SK-N-SH (cell line): ENCODE data around the gene SLC26A1. TPM values are rescaled to one million over a fixed set of nuclear protein-coding genes. Genes with fewer than 3 reads are reported as not detected.

Experiments
- CTCF ChIA-PET: fragments of 300-600, 350-600 bp; formaldehyde crosslinking; extraction: SDS; loops from one replicate; lab custom pipeline; 2021; lab: Yijun Ruan, JAX
- POLR2A ChIA-PET: fragments of 350-600 bp; sonication (Branson Sonifier 250); formaldehyde crosslinking; extraction: SDS; loops from one replicate; lab custom pipeline; 2020; ENCODE audit warnings: antibody characterized with exemption, inconsistent platforms; lab: Yijun Ruan, JAX
- DNase-seq: peaks from one replicate; pipeline ENCODE4 v3.0.0; 2012
- H2AFZ ChIP-seq: fragments of 200-600 bp; sonication (generic); 2 replicates; pipeline ENCODE4 v1.8.1; 2016; ENCODE audit warnings: antibody characterized with exemption, mild to moderate bottlenecking, low read depth
- H3F3A ChIP-seq: fragments of 200-600 bp; sonication (generic); replicated peaks from 2 replicates; pipeline ENCODE3; 2016; ENCODE audit warnings: antibody characterized with exemption, mild to moderate bottlenecking; ENCODE audit not compliant: insufficient read depth
- H3K27ac ChIP-seq, 2 experiments: fragments of 200-500 bp in 1 of 2; fragments of 200-600 bp in 1 of 2; sonication (Bioruptor generic) in 1 of 2; sonication (generic), shearing (Covaris generic) in 1 of 2; 2 replicates each; pipeline versions ENCODE4 v1.5.1 to v1.6.1; 2014 to 2016; ENCODE audit warnings: low read depth in 2 of 2, inconsistent platforms in 1 of 2, low read length in 1 of 2, mild to moderate bottlenecking in 1 of 2, mixed read lengths in 1 of 2
- H3K27me3 ChIP-seq: fragments of 200-600 bp; sonication (generic), shearing (Covaris generic); 2 replicates; pipeline ENCODE4 v1.6.1; 2016; ENCODE audit warnings: mixed run types; ENCODE audit not compliant: insufficient read depth
- H3K36me3 ChIP-seq, 2 experiments: fragments of 200-500 bp in 1 of 2; fragments of 200-600 bp in 1 of 2; sonication (Bioruptor generic) in 1 of 2; sonication (generic) in 1 of 2; replicated peaks in 1 of 2; 2 replicates each; pipeline versions ENCODE3 to v1.5.1; 2014 to 2016; ENCODE audit warnings: low read length in 1 of 2, mild to moderate bottlenecking in 1 of 2; ENCODE audit not compliant: insufficient read depth in 2 of 2, control insufficient read depth in 1 of 2
- H3K4me1 ChIP-seq, 2 experiments: fragments of 200-500 bp in 1 of 2; fragments of 200-600 bp in 1 of 2; sonication (Bioruptor generic) in 1 of 2; sonication (generic), shearing (Covaris generic) in 1 of 2; 2 replicates each; pipeline versions ENCODE4 v1.5.1 to v1.6.1; 2014 to 2016; ENCODE audit warnings: low read depth in 1 of 2, low read length in 1 of 2, mixed run types in 1 of 2; ENCODE audit not compliant: insufficient read depth in 2 of 2, control insufficient read depth in 1 of 2
- H3K4me2 ChIP-seq: fragments of 200-600 bp; sonication (generic), shearing (Covaris generic); 2 replicates; pipeline ENCODE4 v1.6.1; 2017; ENCODE audit warnings: mixed run types
- H3K4me3 ChIP-seq, 2 experiments: fragments of 200-500 bp in 1 of 2; fragments of 200-600 bp in 1 of 2; sonication (Bioruptor generic) in 1 of 2; sonication (generic), shearing (Covaris generic) in 1 of 2; 2 replicates each; pipeline versions ENCODE4 v1.5.1 to v1.8.1; 2014 to 2016; ENCODE audit warnings: low read depth in 2 of 2, inconsistent platforms in 1 of 2, low read length in 1 of 2, mild to moderate bottlenecking in 1 of 2, mixed read lengths in 1 of 2, moderate library complexity in 1 of 2
- H3K79me2 ChIP-seq: fragments of 200-600 bp; sonication (generic); 2 replicates; pipeline ENCODE4 v1.8.1; 2017; ENCODE audit warnings: mild to moderate bottlenecking; ENCODE audit not compliant: insufficient read depth
- H3K9ac ChIP-seq: fragments of 200-600 bp; sonication (generic); 2 replicates; pipeline ENCODE4 v1.6.1; 2017; ENCODE audit warnings: mixed run types
- H3K9me2 ChIP-seq: fragments of 200-600 bp; sonication (generic); 2 replicates; pipeline ENCODE4 v1.6.1; 2017; ENCODE audit warnings: mixed run types
- H3K9me3 ChIP-seq: fragments of 200-600 bp; sonication (generic); 2 replicates; pipeline ENCODE4 v1.6.1; 2017; ENCODE audit warnings: mixed run types, mild to moderate bottlenecking, moderate library complexity
- H4K20me1 ChIP-seq: fragments of 200-600 bp; sonication (generic); 2 replicates; pipeline ENCODE4 v1.6.1; 2017; ENCODE audit warnings: mild to moderate bottlenecking, mixed run types; ENCODE audit not compliant: insufficient read depth
- CHD2 ChIP-seq: fragments of 150-350 bp; IDR thresholded peaks from 2 replicates; pipeline ENCODE4 v1.6.1; 2018; ENCODE audit warnings: low read length; ENCODE audit not compliant: partially characterized antibody
- CTCF ChIP-seq: fragments of 200-600 bp; sonication (generic); IDR thresholded peaks from 2 replicates; pipeline ENCODE4 v1.6.1; 2017; ENCODE audit warnings: antibody characterized with exemption, mild to moderate bottlenecking, moderate library complexity
- ELF1 ChIP-seq: IDR thresholded peaks from 2 replicates; pipeline ENCODE4 v1.4.0; 2012
- EP300 ChIP-seq, 2 experiments: IDR thresholded peaks; 2 replicates each; pipeline versions ENCODE4 v1.4.0 to v1.6.1; 2012; ENCODE audit warnings: borderline replicate concordance in 1 of 2, low read depth in 1 of 2, low read length in 1 of 2
- FOSL2 ChIP-seq: IDR thresholded peaks from 2 replicates; pipeline ENCODE4 v1.4.0; 2012; ENCODE audit warnings: low read depth, mild to moderate bottlenecking, moderate library complexity, borderline replicate concordance
- FOXJ3 ChIP-seq: sonication (generic); formaldehyde crosslinking; IDR thresholded peaks from 2 replicates; pipeline ENCODE4 v1.5.1; 2020; ENCODE audit warnings: mild to moderate bottlenecking, missing genetic modification reagents
- FOXM1 ChIP-seq: IDR thresholded peaks from 2 replicates; pipeline ENCODE4 v1.4.0; 2012; ENCODE audit warnings: low read depth, mild to moderate bottlenecking
- GATA2 ChIP-seq: sonication (generic); formaldehyde crosslinking; IDR thresholded peaks from 2 replicates; pipeline ENCODE4 v1.5.0; 2020; ENCODE audit warnings: mild to moderate bottlenecking, missing genetic modification reagents
- MEF2A ChIP-seq: IDR thresholded peaks from 2 replicates; pipeline ENCODE4 v1.4.0; 2012; ENCODE audit warnings: low read depth, borderline replicate concordance
- POLR2AphosphoS5 ChIP-seq: IDR thresholded peaks from 2 replicates; pipeline ENCODE4 v1.6.1; 2012; ENCODE audit warnings: low read depth, low read length
- RCOR1 ChIP-seq: fragments of 150-350 bp; IDR thresholded peaks from 2 replicates; pipeline ENCODE4 v1.6.1; 2017; ENCODE audit warnings: antibody characterized with exemption, low read length
- RFX5 ChIP-seq: IDR thresholded peaks from 2 replicates; pipeline ENCODE4 v1.6.1; 2012; ENCODE audit warnings: mild to moderate bottlenecking, improper control_type of control experiment, low read length
- RXRA ChIP-seq: IDR thresholded peaks from 2 replicates; pipeline ENCODE4 v1.4.0; 2012; ENCODE audit warnings: low read depth, mild to moderate bottlenecking, borderline replicate concordance
- SIN3A ChIP-seq: IDR thresholded peaks from 2 replicates; pipeline ENCODE4 v1.6.1; 2012; ENCODE audit warnings: low read depth, mild to moderate bottlenecking, low read length, moderate library complexity, borderline replicate concordance
- TCF12 ChIP-seq: IDR thresholded peaks from 2 replicates; pipeline ENCODE4 v1.4.0; 2012
- TEAD4 ChIP-seq: IDR thresholded peaks from 2 replicates; pipeline ENCODE4 v1.4.0; 2012; ENCODE audit warnings: mild to moderate bottlenecking, borderline replicate concordance; ENCODE audit not compliant: insufficient read depth
- YY1 ChIP-seq: IDR thresholded peaks from 2 replicates; pipeline ENCODE4 v1.4.0; 2012; ENCODE audit warnings: low read depth, mild to moderate bottlenecking
- WGBS: methylation state at CpG from one replicate; pipeline ENCODE4 v1.1.6; 2017; ENCODE audit warnings: low lambda C conversion rate; 5-methylcytosine and 5-hydroxymethylcytosine counted together
- polyA plus RNA-seq, 3 experiments: library from polyadenylated mRNA; depleted of rRNA; stranded (reverse); fragments of >200 nt; gene quantifications; 2 replicates each; pipeline ENCODE4 v1.2.3, GENCODE V29; 2012
- TF ChIP-seq, protein P1 (sequence below): IDR thresholded peaks from 2 replicates; pipeline ENCODE4 v1.4.0; 2012; ENCODE audit warnings: low read depth
- TF ChIP-seq, protein P2 (sequence below): IDR thresholded peaks from 2 replicates; pipeline ENCODE4 v1.6.1; 2012; ENCODE audit warnings: mild to moderate bottlenecking, low read depth, low read length, moderate library complexity

Gene SLC26A1
- polyA plus RNA-seq, 1 of the 3 experiments (the other 2 are of a cell fraction), result 0.05 TPM

DNA sequence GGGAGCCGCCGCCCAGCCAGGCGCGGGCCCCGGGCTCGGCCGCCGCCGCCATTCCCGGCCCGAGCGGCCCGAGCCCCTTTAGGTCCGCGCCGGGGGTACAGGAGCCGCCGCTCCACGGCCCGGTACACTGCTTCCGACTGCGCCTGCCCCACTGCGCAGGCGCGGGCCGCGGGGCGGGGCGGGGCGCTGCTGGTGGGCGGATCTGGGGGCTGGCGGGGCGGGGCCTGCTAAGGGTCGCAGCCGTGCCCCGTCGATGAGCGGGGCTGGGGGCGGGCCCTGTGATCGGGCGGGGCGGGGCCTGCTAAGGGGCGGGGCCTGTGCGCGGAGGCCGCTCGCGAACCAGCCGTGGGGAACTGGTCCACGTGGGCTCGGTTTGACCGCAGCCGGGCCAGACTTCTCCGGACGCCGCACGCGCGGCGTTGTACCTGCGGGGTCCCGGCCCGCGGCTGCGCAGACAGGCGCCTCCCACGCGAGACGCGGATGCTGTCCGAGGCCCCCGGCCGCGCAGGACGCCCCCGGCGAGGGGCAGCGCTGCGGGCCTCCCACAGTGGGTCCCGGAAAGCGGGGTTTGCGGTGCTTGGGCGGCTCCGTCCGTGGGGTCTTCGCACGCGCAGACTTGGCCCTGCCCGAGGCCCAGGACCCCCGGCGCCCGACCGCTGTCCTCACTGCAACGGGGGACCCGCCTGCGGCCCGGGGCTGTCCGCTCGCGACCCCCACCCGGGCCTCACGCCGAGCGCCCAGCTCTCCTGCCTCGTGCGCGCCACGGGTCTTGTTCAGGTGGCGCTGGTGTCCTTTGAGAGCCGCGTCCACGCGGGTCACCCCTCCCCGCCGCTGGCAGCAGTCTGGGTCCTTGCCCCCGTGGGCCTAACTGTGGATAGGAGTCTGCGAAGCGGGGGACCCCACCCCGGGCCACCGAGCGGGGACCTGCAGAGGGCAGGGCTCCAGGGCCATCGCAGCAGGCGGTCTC is 19.5 kb downstream of the SLC26A1 start, which contains the start of gene DGKQ (continued):
- no peak for TF ChIP-seq CTCF
- TF ChIP-seq, protein P1, sequence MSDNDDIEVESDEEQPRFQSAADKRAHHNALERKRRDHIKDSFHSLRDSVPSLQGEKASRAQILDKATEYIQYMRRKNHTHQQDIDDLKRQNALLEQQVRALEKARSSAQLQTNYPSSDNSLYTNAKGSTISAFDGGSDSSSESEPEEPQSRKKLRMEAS, result peak; percentile 49; the same call in 1 of the 2 replicates
- TF ChIP-seq, all 33 proteins: peak for 4

DNA sequence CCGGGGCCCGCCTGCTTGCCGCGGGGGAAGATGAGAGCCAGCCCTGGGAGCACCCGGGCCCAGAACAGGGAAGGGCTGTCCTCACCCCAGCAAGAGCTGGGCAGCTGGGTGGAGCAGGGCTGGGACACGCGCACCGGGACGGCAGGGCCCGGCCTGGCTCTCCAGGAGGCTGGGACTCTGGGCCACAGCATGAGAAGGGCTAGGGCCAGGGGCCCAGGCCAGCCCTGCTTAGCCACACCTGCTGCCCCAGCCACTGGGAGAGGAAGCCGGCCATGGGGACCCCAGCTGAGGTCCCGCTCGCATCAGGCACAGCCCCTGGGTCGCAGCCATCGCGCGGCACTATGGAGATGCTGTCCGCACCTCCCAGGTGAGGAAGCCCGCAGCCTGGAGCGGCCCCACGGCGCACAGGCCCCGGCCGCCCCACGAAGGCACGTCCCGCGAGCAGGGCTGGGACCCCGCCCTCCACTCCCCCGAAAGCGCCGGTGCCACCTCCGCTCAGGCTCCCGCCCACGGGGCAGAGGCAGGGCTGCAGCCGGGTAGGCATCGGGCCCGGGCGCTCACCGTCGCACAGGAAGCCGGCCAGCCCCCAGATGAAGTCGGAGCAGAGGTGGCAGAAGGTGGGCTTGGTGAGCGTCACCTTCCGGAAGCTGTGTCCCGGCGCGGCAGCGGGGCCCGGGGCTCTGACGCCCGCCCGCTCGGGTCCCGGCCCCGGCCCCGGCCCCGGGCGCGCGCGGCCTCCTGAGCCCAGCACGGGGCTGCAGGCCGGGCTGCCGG is 20.4 kb downstream of the SLC26A1 start:
- Histone ChIP-seq H2AFZ (no peak overlapping the region), H3K27ac (no peak overlapping the region; a peak in 1 of 4 replicates), H3K4me3 (peak overlapping the region; percentile 80 to 85), H3K9me3 (no peaks in the 10 kb centered on the region), H3K79me2 (peaks cover 18% of the 10 kb centered on the region; the same call in 1 of the 2 replicates), H3F3A (no peaks in the 10 kb centered on the region), H4K20me1 (peaks cover 18% of the 10 kb centered on the region), H3K4me2 (peak overlapping the region; percentile 99), H3K9ac (peak overlapping the region; percentile 61; the same call in 1 of the 2 replicates), H3K9me2 (no peaks in the 10 kb centered on the region), H3K36me3 (no peaks in the 10 kb centered on the region), H3K4me1 (peaks cover 7 to 18% of the 10 kb centered on the region in 2 experiments; a peak in 1 of 4 replicates), H3K27me3 (no peaks in the 10 kb centered on the region)
- ChIA-PET CTCF (no interaction called here), POLR2A (interaction anchor here (1.1 kb wide), 1 partner anchor 14 kb away, joined by 5 read pairs; the partner anchor contains the start of gene IDUA)
- TF ChIP-seq RFX5, result no peak
- no peak for TF ChIP-seq YY1
- TF ChIP-seq, protein P1, result no peak
- no peak for TF ChIP-seq GATA2 (CRISPR knock-in tag)
- TF ChIP-seq ELF1, result no peak
- TF ChIP-seq, protein P2, sequence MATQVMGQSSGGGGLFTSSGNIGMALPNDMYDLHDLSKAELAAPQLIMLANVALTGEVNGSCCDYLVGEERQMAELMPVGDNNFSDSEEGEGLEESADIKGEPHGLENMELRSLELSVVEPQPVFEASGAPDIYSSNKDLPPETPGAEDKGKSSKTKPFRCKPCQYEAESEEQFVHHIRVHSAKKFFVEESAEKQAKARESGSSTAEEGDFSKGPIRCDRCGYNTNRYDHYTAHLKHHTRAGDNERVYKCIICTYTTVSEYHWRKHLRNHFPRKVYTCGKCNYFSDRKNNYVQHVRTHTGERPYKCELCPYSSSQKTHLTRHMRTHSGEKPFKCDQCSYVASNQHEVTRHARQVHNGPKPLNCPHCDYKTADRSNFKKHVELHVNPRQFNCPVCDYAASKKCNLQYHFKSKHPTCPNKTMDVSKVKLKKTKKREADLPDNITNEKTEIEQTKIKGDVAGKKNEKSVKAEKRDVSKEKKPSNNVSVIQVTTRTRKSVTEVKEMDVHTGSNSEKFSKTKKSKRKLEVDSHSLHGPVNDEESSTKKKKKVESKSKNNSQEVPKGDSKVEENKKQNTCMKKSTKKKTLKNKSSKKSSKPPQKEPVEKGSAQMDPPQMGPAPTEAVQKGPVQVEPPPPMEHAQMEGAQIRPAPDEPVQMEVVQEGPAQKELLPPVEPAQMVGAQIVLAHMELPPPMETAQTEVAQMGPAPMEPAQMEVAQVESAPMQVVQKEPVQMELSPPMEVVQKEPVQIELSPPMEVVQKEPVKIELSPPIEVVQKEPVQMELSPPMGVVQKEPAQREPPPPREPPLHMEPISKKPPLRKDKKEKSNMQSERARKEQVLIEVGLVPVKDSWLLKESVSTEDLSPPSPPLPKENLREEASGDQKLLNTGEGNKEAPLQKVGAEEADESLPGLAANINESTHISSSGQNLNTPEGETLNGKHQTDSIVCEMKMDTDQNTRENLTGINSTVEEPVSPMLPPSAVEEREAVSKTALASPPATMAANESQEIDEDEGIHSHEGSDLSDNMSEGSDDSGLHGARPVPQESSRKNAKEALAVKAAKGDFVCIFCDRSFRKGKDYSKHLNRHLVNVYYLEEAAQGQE, result no peak
- no peak for TF ChIP-seq FOXM1
- TF ChIP-seq TCF12, result no peak
- TF ChIP-seq FOSL2, result no peak
- TF ChIP-seq EP300 (IDR thresholded peaks at IDR 0.05; ENCODE audit: borderline replicate concordance in 1 of 2, low read depth in 1 of 2, low read length in 1 of 2), result no peak
- no peak for TF ChIP-seq RXRA
- TF ChIP-seq MEF2A, result no peak
- no peak for TF ChIP-seq TEAD4
- TF ChIP-seq CHD2, result no peak
- no peak for TF ChIP-seq SIN3A
- no peak for TF ChIP-seq FOXJ3
- no peak for TF ChIP-seq RCOR1
- no peak for TF ChIP-seq POLR2AphosphoS5
- peak; percentile 72 for DNase-seq
- 0% methylated on average over 2 of the region's 65 CpGs for WGBS
